IMR-90 (cell line): ENCODE data around the gene EXOC4.

Experiments used
- BHLHE40 ChIP-seq: fragments of 150-350 bp; IDR thresholded peaks from 2 replicates; pipeline ENCODE4 v1.6.1; 2016; ENCODE audit warnings: mild to moderate bottlenecking, low read depth, low read length
- CTCF ChIP-seq: conservative IDR thresholded peaks from 2 replicates; pipeline ENCODE4 v1.5.1; 2012; ENCODE audit warnings: mild to moderate bottlenecking, low read depth, low read length, improper control_type of control experiment
- ELK1 ChIP-seq: fragments of 150-350 bp; IDR thresholded peaks from 2 replicates; pipeline ENCODE4 v1.6.1; 2016; ENCODE audit warnings: low read depth, mild to moderate bottlenecking, low read length, moderate library complexity, borderline replicate concordance
- POLR2A ChIP-seq: IDR thresholded peaks from 2 replicates; pipeline ENCODE4 v1.6.1; 2012; ENCODE audit warnings: mild to moderate bottlenecking, low read depth, low read length

GRCh38 chr7:133345690-133346421 lies 93.0 kb downstream of the EXOC4 start:
- TF ChIP-seq CTCF, result no peak
- TF ChIP-seq BHLHE40, result no peak
- no peak for TF ChIP-seq ELK1
- no peak for TF ChIP-seq POLR2A
